ENCODE results near the gene SLC25A47. TPM values are rescaled to one million over a fixed set of nuclear protein-coding genes. Genes with fewer than 3 reads are reported as not detected.
"Not testable (repeated sequence)": the region's sequence is repeated elsewhere in the genome, so short reads cannot be mapped to it uniquely, and the experiment has no call there.

SLC25A47 gene, protein sequence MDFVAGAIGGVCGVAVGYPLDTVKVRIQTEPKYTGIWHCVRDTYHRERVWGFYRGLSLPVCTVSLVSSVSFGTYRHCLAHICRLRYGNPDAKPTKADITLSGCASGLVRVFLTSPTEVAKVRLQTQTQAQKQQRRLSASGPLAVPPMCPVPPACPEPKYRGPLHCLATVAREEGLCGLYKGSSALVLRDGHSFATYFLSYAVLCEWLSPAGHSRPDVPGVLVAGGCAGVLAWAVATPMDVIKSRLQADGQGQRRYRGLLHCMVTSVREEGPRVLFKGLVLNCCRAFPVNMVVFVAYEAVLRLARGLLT
- 0.10 TPM for polyA plus RNA-seq (ENCODE audit: insufficient read length)

DNA sequence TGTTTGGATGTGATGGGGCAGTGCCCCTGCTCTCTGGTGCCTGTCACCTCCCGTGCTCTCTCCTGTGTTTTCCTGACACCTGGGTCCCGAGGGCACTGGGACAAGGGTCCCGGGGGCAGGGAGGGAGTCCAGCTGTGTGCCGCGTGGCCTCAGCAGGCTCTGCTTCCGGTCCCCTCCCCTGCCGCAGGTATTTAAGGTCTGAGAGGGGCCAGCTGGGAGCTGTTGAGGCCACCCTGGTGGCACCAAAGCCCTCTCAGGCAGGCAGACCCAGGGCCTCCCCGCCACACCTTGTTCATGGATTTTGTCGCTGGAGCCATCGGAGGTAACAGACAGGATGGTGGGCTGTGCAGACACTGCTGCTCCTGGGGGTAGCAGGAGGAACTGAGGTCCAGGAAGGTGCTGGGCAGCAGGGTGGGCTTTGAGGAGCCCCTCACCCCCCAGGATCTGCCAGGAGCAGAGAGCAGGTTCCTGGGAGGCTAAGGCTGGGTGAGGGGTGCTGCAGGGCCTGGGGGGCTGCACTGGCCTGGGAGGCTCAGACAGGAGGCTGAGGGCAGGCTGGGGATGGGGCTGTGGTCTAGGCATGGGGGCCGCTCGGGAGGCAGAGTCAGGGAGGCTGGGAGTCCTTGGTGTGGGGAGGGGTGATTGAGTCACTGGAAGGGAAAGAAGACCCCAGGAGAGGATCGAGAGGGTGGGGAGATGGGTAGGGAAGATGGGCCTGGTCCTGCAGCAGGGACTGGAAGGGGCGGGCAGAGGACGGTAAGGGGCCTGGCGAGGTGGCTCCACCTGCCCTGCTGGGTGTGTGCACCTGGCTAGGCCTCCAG, at the start of gene SLC25A47:
SLC25A47 (plus strand) TSS at position 219 of the 821 bp plus-strand sequence; CDS start at position 295, 76 bp downstream.
- no peak for DNase-seq (ENCODE audit: low read depth)

DNA sequence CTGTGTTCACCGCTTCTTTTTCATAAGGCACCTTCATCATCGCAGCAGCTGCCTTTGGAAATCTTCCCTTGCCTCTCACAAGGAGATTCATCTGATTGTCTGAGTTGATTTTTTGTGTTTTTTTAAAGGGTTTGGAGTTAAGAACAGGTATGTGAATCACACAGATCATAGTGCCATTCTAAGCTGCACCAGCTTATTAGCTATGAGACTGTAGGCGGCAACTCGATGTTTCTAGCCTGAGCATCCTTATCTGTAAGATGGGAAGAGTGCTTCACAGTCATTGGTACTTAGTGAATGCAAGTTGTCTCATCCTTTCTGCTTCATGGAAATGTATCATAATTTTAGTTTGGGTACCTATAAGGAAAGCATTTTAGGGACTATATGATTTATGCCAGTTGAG, 48.9 kb upstream of the SLC25A47 start:
- DNase-seq (ENCODE audit: low read depth): no peak

DNA sequence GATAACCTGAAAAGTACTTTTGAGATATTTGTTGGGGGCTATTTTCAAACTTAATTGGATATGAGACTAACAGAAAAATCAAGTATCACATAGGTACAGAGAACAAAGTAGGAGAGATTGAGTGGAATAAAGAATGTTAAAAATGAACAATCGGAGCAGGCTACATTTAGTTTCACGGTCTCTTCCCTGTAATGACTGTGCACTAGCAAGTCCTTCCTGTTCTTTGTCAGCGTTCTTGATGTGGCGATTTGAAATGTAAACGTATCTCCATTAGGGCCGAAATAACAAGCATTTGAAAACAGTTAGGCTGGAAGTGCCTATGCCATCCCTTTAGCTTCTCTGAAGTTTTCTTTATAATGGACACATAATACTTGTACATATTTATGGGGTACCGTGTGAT, 47.9 kb upstream of the SLC25A47 start:
- no peak for DNase-seq (ENCODE audit: low read depth)

DNA sequence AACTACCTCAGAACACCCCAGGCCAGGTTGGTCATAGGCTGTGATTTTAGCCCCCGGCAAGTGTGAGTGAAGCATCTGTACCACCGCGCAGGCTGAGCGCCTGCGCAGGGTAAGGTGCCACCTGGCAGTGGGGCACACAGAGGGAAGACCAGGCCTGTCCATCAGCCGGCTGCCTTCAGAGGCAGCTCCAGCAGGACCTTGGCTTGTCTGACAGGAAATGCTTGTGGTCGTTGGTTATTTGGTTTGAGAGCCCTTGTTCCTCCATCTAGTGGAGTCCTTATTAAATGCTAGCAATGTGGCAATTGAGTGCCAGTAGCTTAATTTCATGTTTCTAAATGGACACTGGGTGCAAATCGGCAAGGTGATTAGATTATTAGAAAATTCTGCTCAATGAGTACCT, 44.4 kb upstream of the SLC25A47 start:
- no peak for DNase-seq (ENCODE audit: low read depth)

DNA sequence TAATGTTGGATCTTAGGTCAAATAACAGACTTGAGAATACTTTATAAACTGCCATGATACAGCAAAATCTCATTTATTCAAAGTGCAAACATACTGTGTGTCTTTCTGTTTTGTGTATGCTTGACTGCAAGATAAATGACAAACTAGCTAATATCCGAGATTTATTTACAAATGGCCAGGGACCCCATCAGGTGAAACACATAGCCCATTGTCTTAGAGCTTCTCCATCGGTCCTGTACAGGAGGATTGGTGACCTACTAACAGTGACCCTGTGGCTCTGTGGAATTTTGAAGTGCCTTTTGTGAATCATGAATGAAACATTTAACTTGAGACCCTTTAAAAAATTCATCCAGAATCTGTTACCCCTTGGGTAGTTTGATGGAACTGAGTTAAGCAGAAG, 44.0 kb upstream of the SLC25A47 start:
- no peak for DNase-seq (ENCODE audit: low read depth)

DNA sequence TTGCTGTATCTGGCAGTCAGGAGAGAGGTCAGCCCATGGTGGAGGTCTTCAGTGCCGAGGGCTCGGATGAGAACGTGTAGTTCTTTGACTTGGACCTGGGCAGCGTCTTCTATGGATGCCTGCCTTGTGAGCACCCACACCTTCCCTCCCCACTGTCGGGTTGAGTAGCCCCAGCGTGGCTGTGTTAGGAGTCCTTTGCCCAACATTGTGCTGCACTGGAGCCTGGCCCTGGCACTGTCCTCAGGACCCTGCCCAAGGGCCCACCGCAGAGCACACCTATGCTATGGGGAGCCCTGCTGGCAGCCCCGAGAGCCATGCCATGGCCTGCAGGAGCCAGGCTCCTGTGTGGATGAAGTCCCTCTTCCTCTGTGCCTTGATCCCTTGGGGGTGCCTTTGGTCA, 43.6 kb upstream of the SLC25A47 start:
- DNase-seq (ENCODE audit: low read depth): no peak

DNA sequence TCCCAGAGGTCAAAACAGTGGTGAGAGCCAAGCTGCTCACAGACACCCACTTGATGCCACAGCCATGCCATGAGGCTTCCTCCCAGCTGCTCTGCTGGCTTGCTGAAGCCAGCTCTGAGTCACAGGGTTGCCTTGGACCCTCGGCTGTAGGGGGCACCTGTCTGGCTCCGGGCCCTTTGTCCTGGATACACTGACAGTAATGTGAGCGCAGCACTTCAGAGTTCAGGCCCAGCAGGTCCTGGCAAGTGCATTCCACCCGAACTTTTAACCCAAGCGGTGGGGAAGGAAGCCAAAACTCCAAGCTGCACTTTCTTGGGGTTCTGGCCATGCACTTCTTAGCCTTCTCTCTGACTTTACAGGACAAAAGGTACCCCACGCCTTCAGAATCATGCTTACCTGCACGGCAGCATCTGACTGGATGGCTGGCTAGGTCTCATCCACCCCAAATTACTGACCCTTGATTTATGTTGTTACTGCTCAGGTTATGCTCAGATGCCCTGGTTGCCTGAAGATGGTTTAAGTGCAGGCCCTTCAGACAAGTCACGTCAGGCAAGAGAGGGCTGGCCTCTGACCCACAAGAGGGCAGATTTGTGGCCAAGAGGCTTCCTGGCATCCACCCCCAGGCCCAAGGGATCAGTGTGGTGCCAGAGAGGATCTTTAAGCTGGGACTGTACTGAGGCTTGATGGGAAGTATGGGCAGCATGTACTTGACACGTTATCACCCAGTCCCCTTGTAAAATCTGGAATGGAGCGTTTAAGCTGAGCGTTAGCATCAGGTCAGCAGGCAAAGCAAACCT, 41.7 kb upstream of the SLC25A47 start:
- DNase-seq (ENCODE audit: low read depth): no peak

DNA sequence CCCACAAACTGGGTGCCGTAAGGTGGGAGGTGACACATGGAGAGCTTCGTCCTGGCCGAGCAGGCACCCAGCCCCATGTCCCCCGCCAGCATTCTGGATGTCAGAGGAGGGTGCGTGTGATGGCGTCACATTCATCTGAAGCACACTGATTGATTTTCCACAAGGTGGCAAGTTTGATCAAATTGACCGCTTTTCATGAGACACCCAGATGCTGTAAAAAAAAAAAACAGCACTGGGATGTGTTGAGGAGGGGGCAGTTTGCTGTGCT, 41.1 kb upstream of the SLC25A47 start:
- DNase-seq (ENCODE audit: low read depth): no peak

DNA sequence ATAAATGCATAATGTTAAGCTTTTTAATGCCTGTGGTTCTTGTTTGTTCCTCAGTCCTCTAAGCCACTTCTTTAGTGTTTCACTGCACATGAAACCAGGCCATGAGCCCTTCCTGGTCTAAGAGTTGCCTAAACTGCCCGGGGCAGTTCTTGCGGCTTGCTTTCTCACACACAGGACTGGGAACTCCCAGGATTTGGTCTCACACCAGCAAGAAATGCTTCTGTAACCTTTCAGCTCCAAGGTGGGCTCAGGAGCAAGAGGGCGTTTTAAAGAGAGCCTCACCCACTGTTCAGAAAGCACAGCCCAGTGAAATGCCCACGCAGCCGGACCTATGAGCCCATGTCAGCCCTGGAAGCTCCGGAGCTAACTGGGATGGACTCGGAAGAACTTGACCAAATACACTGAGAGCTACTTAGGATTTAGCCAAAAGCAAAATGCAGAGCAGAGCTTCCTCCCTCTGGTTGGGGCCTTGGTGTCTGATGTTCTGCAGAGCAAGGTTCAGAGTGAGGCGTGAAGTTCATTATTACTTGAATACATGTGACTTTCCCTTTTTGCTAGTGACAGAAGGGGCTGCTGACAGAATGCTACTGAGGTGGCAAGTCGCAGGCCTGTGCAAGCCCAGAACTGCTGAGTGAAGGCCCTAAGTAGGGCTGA, 40.2 kb upstream of the SLC25A47 start:
- no peak for DNase-seq (ENCODE audit: low read depth)

DNA sequence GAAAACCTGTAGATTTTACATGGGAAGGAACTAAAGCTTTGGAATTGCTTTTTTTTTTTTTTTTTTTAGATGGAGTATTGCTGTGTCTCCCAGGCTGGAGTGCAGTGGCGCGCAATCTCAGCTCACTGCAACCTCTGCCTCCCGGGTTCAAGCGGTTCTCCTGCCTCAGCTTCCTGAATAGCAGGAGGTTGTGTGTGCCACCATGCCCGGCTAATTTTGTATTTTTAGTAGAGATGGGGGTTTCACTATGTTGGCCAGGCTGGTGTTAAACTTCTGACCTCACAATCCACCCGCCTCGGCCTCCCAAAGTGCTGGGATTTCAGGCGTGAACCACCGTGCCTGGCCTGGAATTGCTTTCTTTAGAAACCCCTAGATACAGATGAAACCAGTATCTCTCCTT, 39.7 kb upstream of the SLC25A47 start:
- DNase-seq (ENCODE audit: low read depth): not testable (repeated sequence)

DNA sequence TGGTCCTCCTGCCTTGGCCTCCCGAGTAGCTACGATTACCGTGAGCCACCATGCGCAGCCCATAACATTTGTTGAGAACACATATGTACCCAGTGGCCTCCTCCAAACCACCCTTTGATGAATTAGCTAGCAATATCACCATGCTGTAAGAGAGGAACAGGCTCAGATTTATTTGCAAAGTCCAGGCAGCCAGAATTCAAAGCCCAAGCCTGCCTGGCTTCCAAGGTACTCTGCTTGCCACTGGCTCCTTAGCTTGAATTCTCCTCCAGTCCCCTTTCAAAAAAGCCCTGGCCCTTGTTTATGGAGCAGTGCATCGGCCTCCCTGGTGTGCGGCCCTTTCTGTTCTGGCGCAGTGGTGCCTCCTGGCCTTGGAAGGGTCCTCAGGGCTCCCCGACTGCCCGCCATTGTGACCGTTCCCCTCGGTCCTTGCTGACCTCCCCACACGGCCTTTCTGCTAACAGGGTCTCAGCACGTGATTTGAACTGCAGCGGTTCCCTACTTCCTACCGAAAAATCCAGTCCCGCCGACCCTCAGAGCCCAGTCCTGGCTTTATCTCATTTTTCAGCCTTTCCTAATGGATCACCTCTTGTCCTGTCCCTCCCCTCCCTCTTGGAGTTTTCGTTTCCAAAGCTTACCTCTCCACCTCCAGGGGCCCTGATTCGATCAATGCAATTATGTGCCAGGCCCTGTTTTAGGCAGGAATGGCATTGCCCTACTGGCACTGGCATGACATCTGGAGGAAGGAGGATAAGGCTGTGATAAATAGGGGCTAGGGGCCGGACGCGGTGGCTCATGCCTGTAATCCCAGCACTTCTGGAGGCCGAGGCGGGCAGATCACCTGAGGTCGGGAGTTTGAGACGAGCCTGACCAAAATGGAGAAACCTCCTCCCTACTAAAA, 38.9 kb upstream of the SLC25A47 start:
- DNase-seq (ENCODE audit: low read depth): no peak

DNA sequence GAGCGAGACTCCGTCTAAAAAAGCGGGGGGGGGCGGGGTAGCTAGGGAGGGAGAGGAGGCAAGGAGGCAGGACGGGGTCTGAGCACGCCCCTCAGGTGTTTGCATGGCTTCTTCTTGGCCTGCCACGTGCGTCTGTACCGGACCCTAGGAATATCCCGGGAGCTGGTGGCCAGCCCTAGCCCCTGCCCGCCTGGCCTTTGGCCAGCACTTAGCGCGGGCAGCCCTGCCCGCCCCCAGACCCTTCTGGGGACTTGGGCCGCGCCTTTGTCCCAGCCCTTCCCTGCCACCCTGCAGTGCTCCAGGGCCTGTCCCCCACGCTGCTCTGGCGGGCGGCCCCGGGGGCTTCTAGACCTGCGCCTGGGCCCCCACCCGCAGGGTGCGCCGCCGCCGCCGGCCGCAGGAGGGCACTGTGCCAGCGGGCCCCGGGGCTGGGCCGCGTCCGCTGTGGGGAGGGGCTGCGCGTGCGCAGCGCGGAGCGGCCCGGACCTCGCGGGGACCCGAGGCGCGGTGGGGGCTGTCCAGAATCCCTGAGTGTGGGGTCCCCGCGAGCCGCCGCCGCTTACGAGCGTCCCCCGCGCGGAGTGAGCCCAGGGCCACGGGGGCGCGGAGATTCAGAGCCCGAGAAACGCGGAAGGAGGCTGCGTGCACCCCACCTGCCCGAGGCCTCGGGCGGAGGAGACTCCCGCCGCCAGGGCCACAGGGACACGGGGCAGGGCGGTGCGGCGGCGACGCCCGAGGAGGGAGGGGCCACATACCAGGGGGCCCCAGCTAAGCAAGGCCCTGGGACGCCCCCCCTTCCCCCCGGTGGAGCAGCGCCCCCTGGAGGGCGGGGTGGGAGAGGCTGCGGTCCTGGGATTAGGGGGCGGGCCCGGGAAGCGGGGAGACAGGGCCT, 37.9 kb upstream of the SLC25A47 start:
- no peak for DNase-seq (ENCODE audit: low read depth)

DNA sequence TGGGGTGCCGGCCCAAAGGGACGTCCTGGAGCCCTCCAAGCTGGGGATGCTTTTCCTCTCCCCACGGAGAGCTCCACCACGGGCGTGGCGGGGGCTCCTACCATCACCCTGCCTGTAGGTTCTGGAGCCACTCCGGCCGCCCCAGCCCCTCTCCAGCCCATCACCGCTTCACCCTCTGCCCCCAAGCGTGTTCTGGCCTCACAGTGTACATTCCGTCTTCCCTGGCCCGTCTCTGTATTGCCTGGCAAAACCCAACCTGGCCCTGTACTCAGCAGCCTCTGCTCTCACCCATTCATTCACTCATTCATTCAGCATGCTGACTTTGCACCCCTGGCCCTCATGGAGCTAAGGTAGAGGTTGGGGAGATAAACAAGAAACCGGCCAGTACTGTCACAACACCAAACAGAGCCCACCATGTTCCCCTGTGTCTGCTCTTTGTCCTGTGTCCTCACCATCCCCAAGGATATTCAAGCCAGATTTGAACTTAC, 37.2 kb upstream of the SLC25A47 start:
- no peak for DNase-seq (ENCODE audit: low read depth)

DNA sequence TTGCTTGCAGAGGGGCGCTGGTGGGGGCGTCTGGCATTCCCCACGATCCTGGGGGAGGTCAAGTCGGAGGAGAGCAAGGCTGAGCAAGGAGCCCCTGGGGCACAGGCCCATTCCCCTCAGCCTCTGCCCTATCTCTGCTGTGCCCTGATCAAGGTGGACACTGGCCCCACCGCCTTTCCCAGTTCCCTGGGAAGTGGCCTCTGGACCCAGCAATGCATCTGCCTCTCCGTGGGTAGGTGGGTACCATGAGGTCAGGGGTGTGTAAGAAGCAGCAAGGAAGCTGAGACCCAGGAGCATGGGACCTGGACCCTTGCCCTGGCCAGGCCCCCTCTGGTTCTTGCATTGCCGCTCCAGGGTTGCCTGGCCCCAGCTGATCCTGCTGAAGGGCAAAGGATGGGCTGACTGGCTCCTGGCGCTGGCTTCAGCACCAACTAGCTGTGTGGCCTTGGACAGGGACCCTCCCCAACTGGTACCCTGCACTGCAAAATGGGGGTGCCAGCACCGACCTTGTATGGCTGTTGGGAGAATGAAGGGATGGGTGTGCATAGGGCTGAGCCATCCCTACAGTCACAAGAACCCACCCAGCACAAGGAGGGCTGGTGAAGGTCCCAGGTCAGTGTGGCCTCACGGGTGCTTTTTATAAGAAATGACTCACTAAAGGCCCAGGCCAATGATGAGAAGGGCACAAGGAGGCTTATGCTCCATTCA, 36.5 kb upstream of the SLC25A47 start:
- DNase-seq (ENCODE audit: low read depth): no peak

DNA sequence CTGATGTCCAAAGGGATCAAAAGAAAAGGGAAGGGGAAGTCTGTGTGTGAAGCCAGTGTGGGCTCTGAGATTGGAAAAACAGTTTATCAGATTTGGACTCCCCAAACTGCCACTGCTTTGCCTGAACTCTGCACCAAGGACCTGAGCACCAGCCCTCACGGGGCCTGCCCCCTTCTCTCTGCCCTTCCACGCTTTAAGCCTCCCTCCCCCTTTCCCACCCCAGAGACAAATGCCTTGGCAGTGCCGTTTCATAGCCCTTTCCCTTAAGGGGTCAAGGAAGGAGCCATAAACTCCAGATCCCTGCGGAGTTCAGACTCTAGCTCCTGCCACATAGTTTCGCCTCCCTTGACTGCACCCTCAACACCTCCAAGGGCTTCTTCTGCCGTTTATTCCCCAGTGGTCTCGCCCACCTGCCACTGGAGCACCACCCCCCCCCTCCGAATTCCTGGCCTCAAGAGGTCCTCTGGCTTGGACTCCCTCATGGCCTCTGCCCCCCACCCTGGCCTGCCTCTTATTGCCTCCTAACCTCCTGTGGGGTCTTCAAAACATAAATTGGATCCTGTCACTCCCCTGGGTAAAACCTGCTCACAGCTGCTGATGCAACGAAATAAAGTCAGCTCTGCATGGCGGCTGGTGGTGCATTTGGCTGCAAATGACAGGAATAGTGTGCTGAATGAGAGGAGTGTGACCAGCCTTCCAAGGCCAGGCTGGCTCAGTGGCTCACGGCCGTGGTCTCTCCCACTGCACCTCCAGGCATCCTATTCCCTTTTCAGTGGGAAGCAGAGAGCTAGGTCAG, 35.7 kb upstream of the SLC25A47 start:
- no peak for DNase-seq (ENCODE audit: low read depth)

DNA sequence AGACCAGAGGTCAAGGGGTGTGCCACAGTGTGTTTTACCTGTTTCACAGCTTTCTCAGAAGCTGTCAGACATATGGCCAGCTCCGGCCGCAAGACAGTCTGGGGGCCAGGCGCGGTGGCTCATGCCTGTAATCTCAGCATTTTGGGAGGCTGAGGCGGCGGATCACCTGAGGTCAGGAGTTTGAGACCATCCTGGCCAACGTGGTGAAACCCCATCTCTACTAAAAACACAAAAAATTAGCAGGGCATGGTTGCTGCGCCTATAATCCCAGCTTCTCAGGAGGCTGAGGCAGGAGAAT, 35.2 kb upstream of the SLC25A47 start:
- not testable (repeated sequence) for DNase-seq (ENCODE audit: low read depth)

DNA sequence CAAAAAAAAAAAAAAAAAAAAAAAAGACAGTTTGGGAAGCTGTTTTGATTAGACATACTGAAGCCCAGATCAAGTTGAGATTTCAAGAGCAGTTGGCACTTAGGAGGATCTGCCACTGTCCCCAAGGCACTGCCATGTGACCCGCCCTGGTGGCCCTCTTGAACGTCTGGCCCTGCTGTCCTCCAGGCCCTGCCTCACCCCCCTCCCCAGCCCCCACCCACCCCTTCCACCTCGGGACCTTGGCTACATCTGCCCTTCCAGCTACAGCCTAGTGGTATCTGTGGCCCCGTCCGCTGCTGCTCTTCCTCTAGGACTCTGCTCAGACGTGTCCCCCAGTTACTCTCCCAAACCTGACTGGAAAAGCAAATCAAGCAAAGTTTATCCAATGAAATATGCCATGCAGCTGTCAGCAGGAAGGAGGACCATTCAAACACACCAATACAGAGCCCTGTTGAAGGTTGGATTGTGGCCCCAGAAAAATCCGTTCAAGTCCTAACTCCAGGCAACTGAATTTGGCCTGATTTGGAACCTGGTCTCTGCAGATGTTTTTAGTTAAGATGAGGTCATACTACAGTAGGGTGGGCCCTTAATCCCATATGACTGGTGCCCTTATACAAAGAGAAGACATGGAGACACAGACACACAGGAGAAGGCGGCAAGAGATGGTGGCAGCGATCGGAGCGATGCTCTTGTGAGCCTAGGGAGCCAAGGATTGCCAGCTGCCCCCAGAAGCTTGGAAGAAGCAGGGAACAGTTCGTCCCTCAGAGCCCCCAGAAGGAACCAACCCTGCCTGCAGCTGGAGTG, 34.6 kb upstream of the SLC25A47 start:
- DNase-seq (ENCODE audit: low read depth): no peak

All from forelimb muscle (tissue), 1 donor.